GM12891 (cell line): ENCODE results near the gene ACTR3C.
"Not testable (repeated sequence)": the region's sequence is repeated elsewhere in the genome, so short reads cannot be mapped to it uniquely, and the experiment has no call there.

Experiments
- PAX5 ChIP-seq: IDR thresholded peaks from 2 replicates; pipeline ENCODE4 v1.6.1; 2011; ENCODE audit warnings: low read length, moderate library complexity, mild to moderate bottlenecking; ENCODE audit not compliant: insufficient read depth, severe bottlenecking
- POLR2A ChIP-seq: IDR thresholded peaks from 2 replicates; pipeline ENCODE4 v1.6.1; 2011; ENCODE audit warnings: low read depth, low read length, control low read depth
- POLR2AphosphoS5 ChIP-seq: IDR thresholded peaks from 2 replicates; pipeline ENCODE4 v1.6.1; 2011; ENCODE audit warnings: low read depth, low read length, control low read depth
- POU2F2 ChIP-seq: IDR thresholded peaks from 2 replicates; pipeline ENCODE4 v1.6.1; 2011; ENCODE audit warnings: low read depth, mild to moderate bottlenecking, control low read depth, low read length, moderate library complexity
- TAF1 ChIP-seq: IDR thresholded peaks from 2 replicates; pipeline ENCODE4 v1.6.1; 2011; ENCODE audit warnings: low read depth, low read length, control low read depth

DNA sequence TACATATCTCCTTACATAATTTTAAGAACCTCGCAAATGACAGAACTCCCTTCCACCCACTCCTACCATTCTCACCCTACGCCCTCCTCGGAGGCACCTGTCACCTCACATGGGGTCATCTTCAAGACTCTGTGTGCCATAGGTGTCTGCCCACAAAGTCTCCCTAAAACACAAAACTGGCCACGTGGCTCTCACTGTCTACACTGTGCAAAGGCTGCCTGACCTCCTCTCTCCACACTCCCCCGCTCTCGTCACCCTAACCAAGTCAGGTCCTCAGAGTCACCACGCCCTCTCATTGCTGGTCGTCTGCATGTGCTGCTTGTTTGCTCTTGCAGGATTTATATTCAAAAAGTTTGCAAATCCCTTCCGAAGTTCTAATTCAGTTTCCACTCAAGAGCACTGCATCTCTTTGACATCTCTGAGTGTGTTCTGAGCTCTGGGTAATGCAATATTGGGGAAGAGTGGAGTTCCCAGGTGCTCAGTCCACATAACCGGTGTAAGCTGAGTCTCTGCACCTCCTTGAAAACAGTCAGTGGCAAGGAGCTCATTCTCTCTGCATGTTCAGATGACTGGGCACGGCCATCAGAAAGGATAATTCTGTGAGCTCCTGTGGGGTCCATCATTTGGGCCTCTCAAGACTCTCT is 18.0 kb downstream of the ACTR3C start:
- not testable (repeated sequence) for TF ChIP-seq POLR2AphosphoS5, POLR2A, PAX5, TAF1, POU2F2
